ENCODE results near the gene ADARB2.
"Not testable (repeated sequence)": the region's sequence is repeated elsewhere in the genome, so short reads cannot be mapped to it uniquely, and the experiment has no call there.

The ADARB2 gene

GRCh38 chr10:1464881-1465417 lies 272.4 kb downstream of the ADARB2 start:
- TF ChIP-seq CTCF (IDR thresholded peaks at IDR 0.05; ENCODE audit: insufficient read depth, low read length, missing control alignments) = no peak
- POLR2A ChIA-PET = no interaction called here
- DNase-seq (ENCODE audit: low read depth, low spot score) = no peak
- CTCF ChIA-PET = no interaction called here
- H3K4me3 ChIP-seq (ENCODE audit: low read depth, low read length) = no peak overlapping the region

GRCh38 chr10:1463971-1464370 lies 273.4 kb downstream of the ADARB2 start:
- H3K4me3 ChIP-seq (ENCODE audit: low read depth, low read length); DNase-seq (ENCODE audit: low read depth, low spot score); CTCF ChIA-PET; POLR2A ChIA-PET: not testable (repeated sequence)

GRCh38 chr10:1462994-1463633 lies 274.2 kb downstream of the ADARB2 start:
- CTCF ChIA-PET = no interaction called here
- no peak overlapping the region for H3K4me3 ChIP-seq (ENCODE audit: low read depth, low read length)
- TF ChIP-seq CTCF (IDR thresholded peaks at IDR 0.05; ENCODE audit: insufficient read depth, low read length, missing control alignments) = no peak

GRCh38 chr10:1462521-1462920 lies 274.8 kb downstream of the ADARB2 start:
- TF ChIP-seq CTCF (IDR thresholded peaks at IDR 0.05; ENCODE audit: insufficient read depth, low read length, missing control alignments) = no peak
- DNase-seq (ENCODE audit: low read depth, low spot score) = no peak
- H3K4me3 ChIP-seq (ENCODE audit: low read depth, low read length) = no peak overlapping the region
- POLR2A ChIA-PET = no interaction called here
- CTCF ChIA-PET = no interaction called here

More at GRCh38 chr10:1462994-1463633, 274.2 kb downstream of the ADARB2 start:
- DNase-seq (ENCODE audit: low read depth, low spot score) = no peak
- POLR2A ChIA-PET = no interaction called here

- TF ChIP-seq CTCF (IDR thresholded peaks at IDR 0.05; ENCODE audit: insufficient read depth, low read length, missing control alignments) = no peak
- ChIA-PET CTCF (no interaction called here), POLR2A (no interaction called here)
- H3K4me3 ChIP-seq (ENCODE audit: low read depth, low read length) = no peak overlapping the region
- no peak for DNase-seq (ENCODE audit: low read depth, low spot score)
Observed at GRCh38 chr10:1462032-1462431, 275.3 kb downstream of the ADARB2 start.

- POLR2A ChIA-PET = no interaction called here
- no peak for TF ChIP-seq CTCF (IDR thresholded peaks at IDR 0.05; ENCODE audit: insufficient read depth, low read length, missing control alignments)
- no peak for DNase-seq (ENCODE audit: low read depth, low spot score)
- CTCF ChIA-PET = no interaction called here
- H3K4me3 ChIP-seq (ENCODE audit: low read depth, low read length) = no peak overlapping the region
Observed at GRCh38 chr10:1461016-1461415, 276.3 kb downstream of the ADARB2 start.

- DNase-seq (ENCODE audit: low read depth, low spot score); POLR2A ChIA-PET; H3K4me3 ChIP-seq (ENCODE audit: low read depth, low read length); CTCF ChIA-PET: not testable (repeated sequence)
Observed at GRCh38 chr10:1459664-1460063, 277.7 kb downstream of the ADARB2 start.

Measured in AG04449 (cell line).